Left lobe of liver (tissue), 2 donors: ENCODE data around the gene FAM43B. TPM values are rescaled to one million over a fixed set of nuclear protein-coding genes. Genes with fewer than 3 reads are reported as not detected.
"Not testable (repeated sequence)": the region's sequence is repeated elsewhere in the genome, so short reads cannot be mapped to it uniquely, and the experiment has no call there.

Experiments
- ATAC-seq: fragments of 200-7000 bp; cut with Tn5 transposase; one replicate; pipeline ENCODE4 v1.9.1; 2020; ENCODE audit warnings: mild to moderate bottlenecking, moderate library complexity
- DNase-seq: peaks from one replicate; pipeline ENCODE4 v3.0.0-alpha.2; 2020; ENCODE audit warnings: low spot score
- total RNA-seq: library from RNA; stranded (reverse); gene quantifications from one replicate; pipeline ENCODE4 v1.2.1, GENCODE V29; 2021
- donor health status: DM: no; HTN: no; CAD: no; lungs with moderate emphysema.
- donor health status: DM: no; HTN: yes; CAD: no.

Gene FAM43B
- 0.35 TPM for total RNA-seq

GRCh38 chr1:20551945-20552727, at the start of gene FAM43B:
Gene FAM43B (plus strand): TSS chr1:20552573. CDS start chr1:20552974, 401 bp downstream.
- ATAC-seq = peak; percentile 73
- DNase-seq = no peak

- ATAC-seq = no peak
- no peak for DNase-seq
Observed at GRCh38 chr1:20505488-20505887, 46.9 kb upstream of the FAM43B start.

GRCh38 chr1:20507248-20507563, 45.2 kb upstream of the FAM43B start:
- peak; percentile 4 for ATAC-seq
- DNase-seq = no peak

- ATAC-seq (peak; percentile 98), DNase-seq (peak; percentile 96)
Observed at GRCh38 chr1:20507564-20508410, 44.6 kb upstream of the FAM43B start, which contains the start of gene MUL1. Gene MUL1 (minus strand): TSS chr1:20508151. CDS start chr1:20508024, 127 bp downstream.

GRCh38 chr1:20508411-20508771, 44.0 kb upstream of the FAM43B start:
- no peak for ATAC-seq
- DNase-seq = no peak

- ATAC-seq = no peak
- DNase-seq = no peak
Observed at GRCh38 chr1:20511518-20512428, 40.6 kb upstream of the FAM43B start.

- ATAC-seq, DNase-seq: not testable (repeated sequence)
Observed at GRCh38 chr1:20519609-20520262, 32.6 kb upstream of the FAM43B start.

- DNase-seq (peak; percentile 64), ATAC-seq (peak; percentile 95)
Observed at GRCh38 chr1:20521960-20522861, 30.2 kb upstream of the FAM43B start.

GRCh38 chr1:20526267-20526666, 26.1 kb upstream of the FAM43B start:
- ATAC-seq (no peak), DNase-seq (no peak)

GRCh38 chr1:20528221-20528620, 24.2 kb upstream of the FAM43B start:
- no peak for DNase-seq
- ATAC-seq = no peak

GRCh38 chr1:20530306-20530705, 22.1 kb upstream of the FAM43B start:
- ATAC-seq (no peak), DNase-seq (no peak)

GRCh38 chr1:20530901-20531300, 21.5 kb upstream of the FAM43B start:
- DNase-seq (no peak), ATAC-seq (no peak)

- no peak for DNase-seq
- no peak for ATAC-seq
Observed at GRCh38 chr1:20533635-20534034, 18.7 kb upstream of the FAM43B start.

GRCh38 chr1:20534659-20535417, 17.5 kb upstream of the FAM43B start:
- DNase-seq (no peak), ATAC-seq (no peak)

- ATAC-seq (peak; percentile 11), DNase-seq (no peak)
Observed at GRCh38 chr1:20538227-20538626, 14.1 kb upstream of the FAM43B start.

GRCh38 chr1:20538760-20539551, 13.4 kb upstream of the FAM43B start:
- ATAC-seq (no peak), DNase-seq (no peak)

GRCh38 chr1:20540281-20540680, 12.1 kb upstream of the FAM43B start:
- DNase-seq = no peak
- ATAC-seq = no peak

- ATAC-seq (no peak), DNase-seq (no peak)
Observed at GRCh38 chr1:20546637-20547036, 5.7 kb upstream of the FAM43B start.
